WTC11 (cell line): ENCODE measurements around the gene RETSAT. TPM values are rescaled to one million over a fixed set of nuclear protein-coding genes. Genes with fewer than 3 reads are reported as not detected.
"Not testable (repeated sequence)": the region's sequence is repeated elsewhere in the genome, so short reads cannot be mapped to it uniquely, and the experiment has no call there.

ENCODE experiments used
- ATAC-seq: fragments of 200-7000 bp; cut with Tn5 transposase; 2 replicates; pipeline ENCODE4 v1.10.0; 2021; ENCODE audit warnings: mild to moderate bottlenecking, moderate library complexity
- CTCF ChIA-PET: fragments of 300-600 bp; sonication (Branson Sonifier 250); formaldehyde crosslinking; loops from one replicate; lab custom pipeline; 2021; ENCODE audit warnings: antibody characterized with exemption; lab: Charles Lee
- POLR2A ChIA-PET: fragments of 350-600 bp; sonication (Branson Sonifier 250); formaldehyde crosslinking; loops from one replicate; lab custom pipeline; 2021; ENCODE audit warnings: antibody characterized with exemption; lab: Charles Lee
- DNase-seq: peaks from one replicate; pipeline ENCODE4 v3.0.0; 2021; ENCODE audit warnings: low spot score
- H3K27ac Mint-ChIP-seq: 2 replicates; pipeline ENCODE4 v1.8.0; 2021; ENCODE audit warnings: mixed read lengths
- H3K27me3 Mint-ChIP-seq: 2 replicates; pipeline ENCODE4 v1.8.0; 2021; ENCODE audit warnings: low read depth, mild to moderate bottlenecking, moderate library complexity, mixed read lengths
- H3K36me3 Mint-ChIP-seq: 2 replicates; pipeline ENCODE4 v1.8.0; 2021; ENCODE audit warnings: mixed read lengths
- H3K4me1 Mint-ChIP-seq: 2 replicates; pipeline ENCODE4 v1.8.0; 2022; ENCODE audit warnings: mixed read lengths
- H3K4me3 Mint-ChIP-seq: 2 replicates; pipeline ENCODE4 v1.8.0; 2021; ENCODE audit warnings: mild to moderate bottlenecking, moderate library complexity, mixed read lengths
- H3K9me3 Mint-ChIP-seq: 2 replicates; pipeline ENCODE4 v1.8.0; 2021; ENCODE audit warnings: mixed read lengths
- ATF6 ChIP-seq: sonication (generic); formaldehyde crosslinking; IDR thresholded peaks from 2 replicates; pipeline ENCODE4 v1.8.1; 2023; ENCODE audit warnings: mild to moderate bottlenecking, missing genetic modification reagents
- ELF4 ChIP-seq: sonication (generic); formaldehyde crosslinking; IDR thresholded peaks from 2 replicates; pipeline ENCODE4 v1.8.1; 2022; ENCODE audit warnings: low read depth, mild to moderate bottlenecking, moderate library complexity, missing genetic modification reagents
- FOXJ3 ChIP-seq: sonication (generic); formaldehyde crosslinking; IDR thresholded peaks from 2 replicates; pipeline ENCODE4 v1.9.0; 2021; ENCODE audit warnings: missing genetic modification reagents, mild to moderate bottlenecking, borderline replicate concordance
- FOXK1 ChIP-seq: sonication (generic); formaldehyde crosslinking; IDR thresholded peaks from 2 replicates; pipeline ENCODE4 v1.8.0; 2022; ENCODE audit warnings: mild to moderate bottlenecking, moderate library complexity, missing genetic modification reagents
- FOXP1 ChIP-seq: sonication (generic); formaldehyde crosslinking; IDR thresholded peaks from 2 replicates; pipeline ENCODE4 v1.8.0; 2022; ENCODE audit warnings: missing genetic modification reagents, mild to moderate bottlenecking, moderate library complexity, borderline replicate concordance
- JUN ChIP-seq: sonication (generic); formaldehyde crosslinking; IDR thresholded peaks from 2 replicates; pipeline ENCODE4 v1.8.0; 2023; ENCODE audit warnings: mild to moderate bottlenecking, missing genetic modification reagents
- MAX ChIP-seq: sonication (generic); formaldehyde crosslinking; IDR thresholded peaks from 2 replicates; pipeline ENCODE4 v1.8.0; 2022; ENCODE audit warnings: mild to moderate bottlenecking, missing genetic modification reagents
- NFE2L1 ChIP-seq: sonication (generic); formaldehyde crosslinking; IDR thresholded peaks from 2 replicates; pipeline ENCODE4 v1.8.1; 2023; ENCODE audit warnings: missing genetic modification reagents
- NR1H2 ChIP-seq: sonication (generic); formaldehyde crosslinking; IDR thresholded peaks from 2 replicates; pipeline ENCODE4 v1.9.0; 2021; ENCODE audit warnings: mild to moderate bottlenecking, moderate library complexity, missing genetic modification reagents
- NR2C2 ChIP-seq: sonication (generic); formaldehyde crosslinking; IDR thresholded peaks from 2 replicates; pipeline ENCODE4 v1.8.0; 2022; ENCODE audit warnings: mild to moderate bottlenecking, missing genetic modification reagents
- PRDM15 ChIP-seq: sonication (generic); formaldehyde crosslinking; IDR thresholded peaks from 2 replicates; pipeline ENCODE4 v1.8.0; 2022; ENCODE audit warnings: missing genetic modification reagents
- PREB ChIP-seq: sonication (generic); formaldehyde crosslinking; IDR thresholded peaks from 2 replicates; pipeline ENCODE4 v1.8.1; 2022; ENCODE audit warnings: mild to moderate bottlenecking, missing genetic modification reagents, moderate library complexity, borderline replicate concordance
- SP1 ChIP-seq: sonication (generic); formaldehyde crosslinking; conservative IDR thresholded peaks from 2 replicates; pipeline ENCODE4 v1.8.1; 2022; ENCODE audit warnings: missing genetic modification reagents
- STAT6 ChIP-seq: sonication (generic); formaldehyde crosslinking; conservative IDR thresholded peaks from 2 replicates; pipeline ENCODE4 v1.8.1; 2023; ENCODE audit warnings: mild to moderate bottlenecking, low read depth, missing genetic modification reagents, moderate library complexity
- TP53 ChIP-seq: sonication (generic); formaldehyde crosslinking; IDR thresholded peaks from 2 replicates; pipeline ENCODE4 v1.8.1; 2023; ENCODE audit warnings: mild to moderate bottlenecking, missing genetic modification reagents
- ZBTB43 ChIP-seq: sonication (generic); formaldehyde crosslinking; IDR thresholded peaks from 2 replicates; pipeline ENCODE4 v1.8.1; 2023; ENCODE audit warnings: mild to moderate bottlenecking, missing genetic modification reagents
- ZNF138 ChIP-seq: sonication (generic); formaldehyde crosslinking; conservative IDR thresholded peaks from 2 replicates; pipeline ENCODE4 v1.8.1; 2022; ENCODE audit warnings: mild to moderate bottlenecking, moderate library complexity, missing genetic modification reagents
- ZNF671 ChIP-seq: fragments of 250-450 bp; sonication (Bioruptor Pico); IDR thresholded peaks from 2 replicates; pipeline ENCODE4 v1.8.0; 2021; ENCODE audit warnings: mild to moderate bottlenecking
- ZSCAN18 ChIP-seq: fragments of 250-450 bp; sonication (Bioruptor Pico); IDR thresholded peaks from 2 replicates; pipeline ENCODE4 v2.1.2; 2022; ENCODE audit warnings: mild to moderate bottlenecking, moderate library complexity
- total RNA-seq: library from RNA; stranded (reverse); gene quantifications from 3 replicates; pipeline ENCODE4 v1.2.3, GENCODE V29; 2021

Gene RETSAT
- total RNA-seq, 1 experiment from 2014 or later, result 24.4 TPM

GRCh38 chr2:85344356-85344954, 9.9 kb downstream of the RETSAT start:
- H3K27me3 Mint-ChIP-seq, result no peaks in the 10 kb centered on the region
- H3K4me1 Mint-ChIP-seq, result peaks cover 11% of the 10 kb centered on the region
- peaks cover 17% of the 10 kb centered on the region for H3K36me3 Mint-ChIP-seq
- H3K4me3 Mint-ChIP-seq, result no peak overlapping the region
- ChIA-PET CTCF (no interaction called here), POLR2A (no interaction called here)
- H3K27ac Mint-ChIP-seq, result no peak overlapping the region
- TF ChIP-seq STAT6 (CRISPR knock-in tag), result no peak
- no peak for TF ChIP-seq FOXK1 (CRISPR knock-in tag)
- TF ChIP-seq NR2C2, result no peak
- TF ChIP-seq FOXJ3 (CRISPR knock-in tag), result no peak
- no peak for TF ChIP-seq TP53 (CRISPR knock-in tag)
- TF ChIP-seq NFE2L1, result no peak
- no peak for TF ChIP-seq NR1H2
- no peak for TF ChIP-seq SP1 (CRISPR knock-in tag)
- no peak for TF ChIP-seq ZNF138
- TF ChIP-seq ZBTB43 (CRISPR knock-in tag), result no peak
- TF ChIP-seq ZNF671, result no peak
- no peak for TF ChIP-seq ZSCAN18 (CRISPR knock-in tag)
- no peak for TF ChIP-seq MAX (CRISPR knock-in tag)
- no peaks in the 10 kb centered on the region for H3K9me3 Mint-ChIP-seq
- no peak for DNase-seq
- ATAC-seq, result no peak

GRCh38 chr2:85343207-85343895, 11.0 kb downstream of the RETSAT start:
- peak; percentile 24; the same call in 1 of the 2 replicates for ATAC-seq

GRCh38 chr2:85342156-85342555, 12.2 kb downstream of the RETSAT start:
- H3K36me3 Mint-ChIP-seq, result peaks cover 5% of the 10 kb centered on the region; the same call in 1 of the 2 replicates
- CTCF ChIA-PET, result no interaction called here
- POLR2A ChIA-PET, result no interaction called here
- no peak for DNase-seq
- no peak overlapping the region for H3K27ac Mint-ChIP-seq
- H3K9me3 Mint-ChIP-seq, result no peaks in the 10 kb centered on the region
- peaks cover 2% of the 10 kb centered on the region for H3K27me3 Mint-ChIP-seq
- peaks cover 17% of the 10 kb centered on the region for H3K4me1 Mint-ChIP-seq
- ATAC-seq, result 0 out of 2 replicates have a peak, but pooled peaks have one; percentile 17
- H3K4me3 Mint-ChIP-seq, result no peak overlapping the region
- TF ChIP-seq ATF6, result no peak
- TF ChIP-seq ELF4 (CRISPR knock-in tag), result no peak
- no peak for TF ChIP-seq FOXP1 (CRISPR knock-in tag)
- no peak for TF ChIP-seq JUN (CRISPR knock-in tag)
- no peak for TF ChIP-seq PRDM15 (CRISPR knock-in tag)
- no peak for TF ChIP-seq PREB

More at GRCh38 chr2:85343207-85343895, 11.0 kb downstream of the RETSAT start:
- H3K4me3 Mint-ChIP-seq, H3K27me3 Mint-ChIP-seq, CTCF ChIA-PET, DNase-seq, H3K27ac Mint-ChIP-seq, POLR2A ChIA-PET, H3K9me3 Mint-ChIP-seq: not testable (repeated sequence)
- H3K36me3 Mint-ChIP-seq, result peaks cover 12% of the 10 kb centered on the region; the same call in 1 of the 2 replicates
- H3K4me1 Mint-ChIP-seq, result peaks cover 11% of the 10 kb centered on the region
